Astrocyte (in vitro differentiated cells and primary cell): ENCODE results near the gene ZNF621.

Experiments
- CTCF ChIP-seq: IDR thresholded peaks from 2 replicates; pipeline ENCODE4 v1.5.1; 2011; ENCODE audit warnings: low read depth, mild to moderate bottlenecking, inconsistent platforms, low read length, moderate library complexity; ENCODE audit not compliant: insufficient read depth
- EZH2 ChIP-seq: IDR thresholded peaks from 2 replicates; pipeline ENCODE4 v1.6.1; 2012; ENCODE audit warnings: mild to moderate bottlenecking, low read length, inconsistent platforms; ENCODE audit not compliant: insufficient read depth

- TF ChIP-seq CTCF (no peak), EZH2 (no peak)
Observed at GRCh38 chr3:40518848-40519247, 5.9 kb upstream of the ZNF621 start.
